Calu3 (cell line): ENCODE results near the gene ASTN1. TPM values are rescaled to one million over a fixed set of nuclear protein-coding genes. Genes with fewer than 3 reads are reported as not detected.

Experiments
- BruUV-seq: library from RNA; stranded (reverse); fragments of 400-500 nt; replicated peaks from 2 replicates; lab custom pipeline; 2021; lab: Mats Ljungman, UMichigan
- CTCF ChIA-PET: fragments of 300-600 bp; sonication (Branson Sonifier 250); formaldehyde crosslinking; loops from one replicate; lab custom pipeline; 2022; ENCODE audit warnings: antibody characterized with exemption; lab: Charles Lee
- DNase-seq: peaks from one replicate; pipeline ENCODE4 v3.0.0; 2022
- H3K27ac Mint-ChIP-seq: one replicate; pipeline ENCODE4 v1.8.0; 2022; ENCODE audit warnings: mixed read lengths; ENCODE audit not compliant: unreplicated experiment
- H3K27me3 Mint-ChIP-seq: one replicate; pipeline ENCODE4 v1.8.0; 2022; ENCODE audit warnings: mixed read lengths; ENCODE audit not compliant: unreplicated experiment
- H3K36me3 Mint-ChIP-seq: one replicate; pipeline ENCODE4 v1.8.0; 2022; ENCODE audit warnings: mild to moderate bottlenecking, moderate library complexity, mixed read lengths; ENCODE audit not compliant: insufficient read depth, unreplicated experiment
- H3K4me1 Mint-ChIP-seq: one replicate; pipeline ENCODE4 v1.8.0; 2022; ENCODE audit warnings: mild to moderate bottlenecking, low read depth, mixed read lengths; ENCODE audit not compliant: unreplicated experiment
- H3K4me3 Mint-ChIP-seq: one replicate; pipeline ENCODE4 v1.8.0; 2022; ENCODE audit warnings: mild to moderate bottlenecking, low read depth, moderate library complexity, mixed read lengths; ENCODE audit not compliant: unreplicated experiment
- H3K9me3 Mint-ChIP-seq: one replicate; pipeline ENCODE4 v1.8.0; 2022; ENCODE audit warnings: low read depth, mixed read lengths; ENCODE audit not compliant: unreplicated experiment
- CTCF ChIP-seq: fragments of 200-600 bp; IDR thresholded peaks from one replicate; pipeline ENCODE4 v1.8.0; 2022; ENCODE audit warnings: antibody characterized with exemption; ENCODE audit not compliant: unreplicated experiment
- intact Hi-C: fragments of 100-400 bp; cut with micrococcal nuclease; formaldehyde crosslinking; loops from one replicate; pipeline ENCODE4 v1.10.0; 2022; ENCODE audit not compliant: unreplicated experiment
- total RNA-seq: library from RNA; stranded (reverse); gene quantifications from 2 replicates; pipeline ENCODE4 v1.2.3, GENCODE V29; 2022

ASTN1 gene
- total RNA-seq, 1 experiment from 2014 or later: not detected

GRCh38 chr1:176944606-176945005 lies 219.9 kb downstream of the ASTN1 start:
- H3K4me3 Mint-ChIP-seq: no peak overlapping the region
- no peaks in the 10 kb centered on the region for H3K9me3 Mint-ChIP-seq
- DNase-seq: no peak
- intact Hi-C loops: no loop called here
- H3K27me3 Mint-ChIP-seq: peaks cover 25% of the 10 kb centered on the region
- H3K27ac Mint-ChIP-seq: no peak overlapping the region
- BruUV-seq: no TSS peak
- CTCF ChIA-PET: no interaction called here
- no peaks in the 10 kb centered on the region for H3K4me1 Mint-ChIP-seq
- no peak for TF ChIP-seq CTCF
- no peaks in the 10 kb centered on the region for H3K36me3 Mint-ChIP-seq

GRCh38 chr1:176943783-176944182 lies 220.7 kb downstream of the ASTN1 start:
- Mint-ChIP-seq H3K9me3 (no peaks in the 10 kb centered on the region), H3K27me3 (peaks cover 16% of the 10 kb centered on the region), H3K4me1 (no peaks in the 10 kb centered on the region), H3K36me3 (no peaks in the 10 kb centered on the region), H3K4me3 (no peak overlapping the region), H3K27ac (no peak overlapping the region)
- intact Hi-C loops: no loop called here
- no TSS peak for BruUV-seq
- DNase-seq: no peak
- TF ChIP-seq CTCF: no peak
- CTCF ChIA-PET: interaction anchor here (1.4 kb wide), 1 partner anchor 11 kb away, joined by 3 read pairs; no protein-coding TSS in a partner anchor

DNA sequence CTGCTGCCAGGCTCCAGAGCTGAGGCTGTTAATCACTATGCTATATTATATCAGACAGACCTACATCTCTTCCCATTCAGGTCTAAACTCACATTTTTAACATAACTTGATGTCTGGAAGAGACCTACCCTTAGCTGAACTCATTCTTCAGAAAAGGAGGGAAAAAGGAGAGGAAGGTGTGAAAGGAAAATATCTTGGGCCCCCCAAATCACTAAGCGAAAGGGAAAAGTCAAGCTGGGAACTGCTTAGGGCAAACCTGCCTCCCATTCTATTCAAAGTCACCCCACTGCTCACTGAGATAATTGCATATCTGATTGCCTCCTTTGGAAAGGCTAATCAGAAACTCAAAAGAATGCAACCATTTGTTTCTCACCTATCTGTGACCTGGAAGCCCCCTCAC lies 222.2 kb downstream of the ASTN1 start:
- BruUV-seq: no TSS peak
- Mint-ChIP-seq H3K36me3 (no peaks in the 10 kb centered on the region), H3K27me3 (peaks cover 16% of the 10 kb centered on the region), H3K4me3 (no peak overlapping the region), H3K9me3 (no peaks in the 10 kb centered on the region), H3K27ac (no peak overlapping the region), H3K4me1 (no peaks in the 10 kb centered on the region)
- TF ChIP-seq CTCF: no peak
- CTCF ChIA-PET: no interaction called here
- intact Hi-C loops: no loop called here
- DNase-seq: no peak

DNA sequence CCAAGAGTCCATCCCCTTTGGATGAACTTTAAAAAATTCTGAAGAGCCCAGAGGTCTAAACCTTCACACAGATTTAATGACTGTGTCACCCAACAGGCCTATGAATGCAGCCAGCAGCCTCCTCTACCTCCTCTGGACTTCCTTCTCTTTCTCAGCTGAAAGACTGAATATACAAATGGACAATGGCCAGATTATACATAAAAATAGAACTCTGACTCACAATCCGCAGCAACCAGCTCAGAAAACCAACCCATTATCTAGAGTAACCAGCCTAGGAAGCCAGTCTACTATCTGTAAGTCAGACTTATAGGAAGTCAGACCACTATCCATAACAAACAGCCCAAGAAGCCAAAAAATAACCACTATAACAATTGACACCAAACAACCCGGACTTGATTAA lies 224.5 kb downstream of the ASTN1 start:
- no peak for TF ChIP-seq CTCF
- intact Hi-C loops: no loop called here
- BruUV-seq: no TSS peak
- H3K4me1 Mint-ChIP-seq: no peaks in the 10 kb centered on the region
- H3K27ac Mint-ChIP-seq: no peak overlapping the region
- H3K36me3 Mint-ChIP-seq: no peaks in the 10 kb centered on the region
- H3K4me3 Mint-ChIP-seq: no peak overlapping the region
- no peaks in the 10 kb centered on the region for H3K9me3 Mint-ChIP-seq
- peaks cover 30% of the 10 kb centered on the region for H3K27me3 Mint-ChIP-seq
- CTCF ChIA-PET: no interaction called here
- no peak for DNase-seq
